ENCODE results near the gene C11orf65.
"Not testable (repeated sequence)": the region's sequence is repeated elsewhere in the genome, so short reads cannot be mapped to it uniquely, and the experiment has no call there.

- TF ChIP-seq POLR2A, POLR2AphosphoS5 (IDR thresholded peaks at IDR 0.05; ENCODE audit: low read depth, low read length): not testable (repeated sequence)
Measured at GRCh38 chr11:108396672-108397071, 70.7 kb downstream of the C11orf65 start.

All from GM12892 (cell line).